GM18511 (cell line): Measurements from ENCODE around the gene PAWR.
"Not testable (repeated sequence)": the region's sequence is repeated elsewhere in the genome, so short reads cannot be mapped to it uniquely, and the experiment has no call there.

Experiments used
- ATAC-seq: cut with Tn5 transposase; IDR thresholded peaks from one replicate; pipeline ENCODE4 v1.9.1; 2021; ENCODE audit warnings: mild to moderate bottlenecking, moderate library complexity; ENCODE audit not compliant: unreplicated experiment

Gene PAWR

GRCh38 chr12:79650440-79650839, 40.3 kb downstream of the PAWR start:
- ATAC-seq, result no peak

GRCh38 chr12:79648881-79649280, 41.9 kb downstream of the PAWR start:
- ATAC-seq, result no peak

GRCh38 chr12:79646843-79647242, 43.9 kb downstream of the PAWR start:
- not testable (repeated sequence) for ATAC-seq

- ATAC-seq, result peak; percentile 100
Observed at GRCh38 chr12:79645235-79645630, 45.5 kb downstream of the PAWR start.

- ATAC-seq, result peak; percentile 32
Observed at GRCh38 chr12:79644274-79645234, 46.2 kb downstream of the PAWR start.

- no peak for ATAC-seq
Observed at GRCh38 chr12:79643821-79644220, 46.9 kb downstream of the PAWR start.

- no peak for ATAC-seq
Observed at GRCh38 chr12:79638490-79638889, 52.3 kb downstream of the PAWR start.

GRCh38 chr12:79637093-79637492, 53.7 kb downstream of the PAWR start:
- ATAC-seq, result no peak

GRCh38 chr12:79635676-79636075, 55.1 kb downstream of the PAWR start:
- ATAC-seq, result no peak

GRCh38 chr12:79634957-79635471, 55.8 kb downstream of the PAWR start:
- ATAC-seq, result no peak

- no peak for ATAC-seq
Observed at GRCh38 chr12:79629561-79629960, 61.2 kb downstream of the PAWR start.

- ATAC-seq, result not testable (repeated sequence)
Observed at GRCh38 chr12:79626735-79627134, 64.0 kb downstream of the PAWR start.

- ATAC-seq, result no peak
Observed at GRCh38 chr12:79624378-79624777, 66.4 kb downstream of the PAWR start.

- no peak for ATAC-seq
Observed at GRCh38 chr12:79619872-79620562, 70.7 kb downstream of the PAWR start.

- no peak for ATAC-seq
Observed at GRCh38 chr12:79618848-79619404, 71.8 kb downstream of the PAWR start.

GRCh38 chr12:79617696-79618095, 73.1 kb downstream of the PAWR start:
- no peak for ATAC-seq

- ATAC-seq, result peak; percentile 79
Observed at GRCh38 chr12:79615596-79616560, 74.9 kb downstream of the PAWR start.

GRCh38 chr12:79614730-79615129, 76.0 kb downstream of the PAWR start:
- no peak for ATAC-seq

GRCh38 chr12:79601908-79602307, 88.9 kb downstream of the PAWR start:
- no peak for ATAC-seq

GRCh38 chr12:79597910-79598309, 92.9 kb downstream of the PAWR start:
- no peak for ATAC-seq
